GM18951 (cell line): ENCODE results near the gene BUD23.
"Not testable (repeated sequence)": the region's sequence is repeated elsewhere in the genome, so short reads cannot be mapped to it uniquely, and the experiment has no call there.

ENCODE experiments used
- POLR2A ChIP-seq: IDR thresholded peaks from 4 replicates; pipeline ENCODE4 v1.6.1; 2011; ENCODE audit warnings: mild to moderate bottlenecking; ENCODE audit not compliant: insufficient read length, insufficient read depth; ENCODE audit errors: extremely low read depth
- in situ Hi-C: fragments of 300-500 bp; cut with MboI; formaldehyde crosslinking; loops from one replicate; pipeline ENCODE4 v1.12.0; 2022; ENCODE audit warnings: low sequenced_read_pairs, mixed read lengths, inconsistent platforms; ENCODE audit not compliant: unreplicated experiment

Gene BUD23

DNA sequence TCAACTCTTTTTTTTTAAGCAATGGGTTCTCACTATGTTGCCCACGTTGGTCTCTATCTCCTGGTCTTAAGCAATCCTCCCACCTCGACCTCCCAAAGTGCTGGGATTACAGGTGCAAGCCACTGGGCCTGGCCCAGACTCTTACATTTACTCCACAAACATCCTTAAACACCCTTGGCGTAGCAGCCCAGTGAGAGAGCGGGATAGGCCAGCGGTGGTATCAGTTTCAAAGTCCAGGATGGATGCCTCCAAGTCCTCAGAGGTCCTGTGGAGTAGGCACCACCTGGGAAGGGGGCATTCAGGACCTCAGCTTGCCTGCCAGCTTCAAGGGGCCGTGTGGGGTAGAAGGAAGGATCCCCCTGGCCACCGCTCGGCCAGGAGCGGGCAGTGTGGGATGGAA, 33.8 kb upstream of the BUD23 start:
- in situ Hi-C loops, result no loop called here
- TF ChIP-seq POLR2A, result no peak

GRCh38 chr7:73650524-73650923, 32.9 kb upstream of the BUD23 start:
- in situ Hi-C loops, result no loop called here
- no peak for TF ChIP-seq POLR2A

GRCh38 chr7:73652541-73652949, 30.9 kb upstream of the BUD23 start:
- in situ Hi-C loops, result no loop called here
- no peak for TF ChIP-seq POLR2A

- in situ Hi-C loops, result not testable (repeated sequence)
Observed at GRCh38 chr7:73655309-73655708, 28.1 kb upstream of the BUD23 start.

DNA sequence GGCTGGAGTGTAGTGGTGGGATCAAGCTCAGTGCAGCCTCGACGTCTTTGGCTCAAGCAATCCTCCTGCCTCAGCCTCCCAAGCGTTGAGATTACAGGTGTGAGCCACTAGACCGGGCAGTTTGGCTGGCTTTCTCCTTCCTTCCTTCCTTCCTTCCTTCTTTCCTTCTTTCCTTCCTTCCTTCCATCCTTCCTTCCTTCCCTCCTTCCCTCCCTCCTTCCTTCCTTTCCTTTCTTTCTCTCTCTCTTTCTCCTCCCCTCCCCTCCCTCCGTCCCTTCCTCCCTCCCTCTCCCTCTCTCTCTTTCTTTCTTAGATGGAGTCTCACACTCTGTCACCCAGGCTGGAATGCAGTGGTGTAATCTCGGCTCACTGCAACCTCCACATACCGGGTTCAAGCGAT, 23.4 kb upstream of the BUD23 start:
- in situ Hi-C loops, result no loop called here

DNA sequence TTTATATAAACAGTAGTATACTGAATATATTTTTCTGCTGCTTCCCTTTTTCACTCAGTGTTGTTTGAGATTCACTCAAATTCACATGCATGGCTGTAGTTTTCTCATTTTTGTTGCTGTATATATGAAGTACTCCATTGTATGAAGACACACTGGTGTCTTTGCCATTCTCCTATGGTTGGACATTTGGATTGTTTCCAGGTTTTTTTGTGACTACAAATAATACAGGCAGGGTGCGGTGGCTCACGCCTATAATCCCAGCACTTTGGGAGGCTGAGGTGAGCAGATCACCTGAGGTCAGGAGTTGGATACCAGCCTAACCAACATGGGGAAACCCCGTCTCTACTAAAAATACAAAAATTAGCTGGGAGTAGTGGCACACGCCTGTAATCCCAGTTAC, 22.8 kb upstream of the BUD23 start:
- in situ Hi-C loops, result not testable (repeated sequence)

More for the DNA sequence above, 23.4 kb upstream of the BUD23 start:
- no peak for TF ChIP-seq POLR2A

- in situ Hi-C loops, result no loop called here
- no peak for TF ChIP-seq POLR2A
Observed at GRCh38 chr7:73663033-73663432, 20.4 kb upstream of the BUD23 start.

- no peak for TF ChIP-seq POLR2A
- in situ Hi-C loops, result no loop called here
Observed at GRCh38 chr7:73667344-73668102, 15.9 kb upstream of the BUD23 start, which contains the start of gene VPS37D. Gene VPS37D, plus strand, starts transcription at chr7:73667831. Its CDS starts 128 bp downstream, at chr7:73667959.

GRCh38 chr7:73668103-73668885, 15.1 kb upstream of the BUD23 start:
- in situ Hi-C loops, result no loop called here
- no peak for TF ChIP-seq POLR2A

GRCh38 chr7:73668886-73669230, 14.5 kb upstream of the BUD23 start:
- in situ Hi-C loops, result no loop called here
- TF ChIP-seq POLR2A, result no peak

DNA sequence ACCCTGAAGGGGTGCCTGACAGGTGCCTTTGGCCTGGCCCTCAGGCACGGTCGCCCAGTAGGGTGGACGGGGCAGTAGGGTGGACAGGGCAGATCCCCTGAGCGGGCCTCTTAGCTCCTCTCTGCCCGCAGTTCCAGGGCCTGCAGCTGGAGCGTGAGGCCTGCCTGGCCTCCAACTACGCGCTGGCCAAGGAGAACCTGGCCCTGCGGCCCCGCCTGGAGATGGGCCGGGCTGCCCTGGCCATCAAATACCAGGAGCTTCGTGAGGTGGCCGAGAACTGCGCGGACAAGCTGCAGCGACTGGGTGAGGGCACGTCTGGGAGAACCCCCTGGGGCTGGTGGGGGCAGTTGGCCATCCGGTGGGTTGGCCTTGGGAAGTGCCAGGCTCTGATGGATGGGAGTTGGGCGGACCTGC, 14.1 kb upstream of the BUD23 start:
- in situ Hi-C loops, result no loop called here
- TF ChIP-seq POLR2A, result no peak

DNA sequence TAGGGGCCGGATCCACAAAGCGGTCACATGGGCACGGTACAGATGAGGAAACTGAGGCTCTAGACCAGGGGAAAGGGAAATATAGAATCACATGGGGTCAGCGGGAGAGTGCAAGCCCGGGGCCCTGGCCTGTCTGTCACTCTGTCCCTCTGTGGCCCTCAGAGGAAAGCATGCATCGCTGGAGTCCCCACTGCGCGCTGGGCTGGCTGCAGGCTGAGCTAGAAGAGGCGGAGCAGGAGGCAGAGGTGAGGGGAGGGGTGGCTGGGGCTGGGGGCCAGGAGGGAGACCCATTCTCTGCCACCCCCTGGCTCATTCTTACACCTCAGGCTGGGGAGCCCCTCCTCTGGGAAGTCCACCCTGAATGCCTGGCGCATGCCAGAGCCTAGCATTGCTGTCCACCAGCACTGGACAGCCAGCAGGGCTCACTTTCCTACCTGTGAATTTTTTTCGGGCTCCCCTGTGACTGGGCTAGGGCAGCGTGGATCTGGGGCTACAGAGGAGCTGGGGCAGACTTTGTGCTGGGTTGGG, 13.5 kb upstream of the BUD23 start:
- in situ Hi-C loops, result no loop called here
- no peak for TF ChIP-seq POLR2A

DNA sequence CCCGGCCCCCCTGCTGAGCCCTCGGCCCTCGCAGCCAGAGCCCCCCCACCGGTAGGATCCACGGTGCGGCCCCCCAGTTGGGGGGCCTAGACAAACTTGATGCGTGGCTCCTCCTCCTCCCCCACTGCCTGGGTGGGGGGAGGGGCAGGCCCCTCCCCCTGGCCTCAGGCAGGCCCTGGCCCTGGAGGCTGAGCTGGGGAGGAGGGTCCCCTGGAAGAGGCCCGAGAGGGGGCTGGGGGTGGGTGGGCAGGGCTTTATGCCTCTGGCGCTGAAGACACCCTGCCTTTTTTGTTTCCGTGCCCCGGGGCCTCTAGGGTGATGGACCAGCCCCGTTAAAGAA, 12.1 kb upstream of the BUD23 start:
- TF ChIP-seq POLR2A, result no peak
- in situ Hi-C loops, result no loop called here

- in situ Hi-C loops, result no loop called here
- TF ChIP-seq POLR2A, result no peak
Observed at GRCh38 chr7:73671857-73672445, 11.4 kb upstream of the BUD23 start.

GRCh38 chr7:73674468-73675124, 8.8 kb upstream of the BUD23 start:
- in situ Hi-C loops, result no loop called here
- no peak for TF ChIP-seq POLR2A

DNA sequence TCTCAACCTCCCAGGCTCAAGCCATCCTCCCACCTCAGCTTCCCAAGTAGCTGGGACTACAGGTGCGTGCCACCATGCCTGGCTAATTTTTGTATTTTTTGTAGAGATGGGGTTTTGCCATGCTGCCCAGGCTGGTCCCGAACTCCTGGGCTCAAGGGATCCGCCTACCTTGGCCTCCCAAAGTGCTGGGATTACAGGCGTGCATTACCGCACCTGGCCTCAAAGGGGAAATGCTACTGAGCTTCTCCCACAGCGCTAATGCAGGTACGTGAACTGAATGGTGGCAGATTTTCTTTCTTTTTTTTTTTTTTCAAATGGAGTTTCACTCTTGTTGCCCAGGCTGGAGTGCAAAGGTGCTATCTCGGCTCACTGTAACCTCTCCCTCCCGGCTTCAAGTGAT, 7.3 kb upstream of the BUD23 start:
- in situ Hi-C loops, result not testable (repeated sequence)
